Umbilical cord (tissue), 2 donors: ENCODE results near the gene RGS8. TPM values are rescaled to one million over a fixed set of nuclear protein-coding genes. Genes with fewer than 3 reads are reported as not detected.

Source experiments
- DNase-seq: peaks from one replicate; pipeline ENCODE4 v3.0.0-alpha.2; 2015; ENCODE audit warnings: low spot score
- total RNA-seq: library from RNA; depleted of rRNA; stranded (reverse); fragments of >200 nt; gene quantifications from one replicate; pipeline ENCODE4 v1.2.3, GENCODE V29; 2014; ENCODE audit warnings: low replicate concordance; ENCODE audit not compliant: insufficient read depth

The RGS8 gene
- total RNA-seq, 1 donor from 2014 or later: 5.3 TPM

DNA sequence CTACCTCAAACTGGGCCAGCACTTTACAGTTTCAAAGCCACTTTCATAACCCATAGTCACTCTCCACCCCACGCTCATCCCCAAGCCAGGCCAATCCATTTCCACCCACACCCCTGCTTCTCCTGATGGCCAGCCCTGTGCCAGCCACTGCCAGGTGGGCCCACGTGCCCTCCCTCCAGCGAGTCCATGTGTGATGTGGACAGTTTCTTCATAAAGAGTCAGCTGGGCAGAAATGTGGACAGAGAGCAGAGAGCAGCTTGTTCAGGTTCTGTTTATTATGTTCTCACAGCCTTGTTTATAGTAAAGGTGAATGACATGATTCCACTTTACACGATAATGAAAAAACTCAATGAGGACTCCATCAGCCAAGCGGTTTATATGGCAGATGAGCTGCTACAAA, 42.8 kb downstream of the RGS8 start:
- DNase-seq: no peak

DNA sequence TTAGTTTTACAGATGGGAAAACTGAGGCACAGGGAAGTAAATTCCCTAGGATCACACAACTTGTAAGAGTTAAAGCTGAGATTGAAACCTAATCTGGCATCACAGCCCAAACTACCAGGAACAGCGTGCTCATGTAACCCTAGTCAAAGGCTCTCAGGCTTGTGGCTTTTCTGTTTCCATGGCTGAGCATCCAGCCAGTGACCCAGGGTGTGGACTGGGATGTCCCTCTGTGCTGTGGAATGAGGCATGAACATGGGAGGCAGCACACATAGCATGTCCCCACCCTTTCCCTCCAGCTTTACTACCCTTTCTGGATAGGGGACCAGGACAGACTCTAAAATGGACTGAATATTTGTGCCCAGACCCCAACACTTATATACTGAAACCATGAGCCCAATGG, 45.1 kb downstream of the RGS8 start:
- DNase-seq: no peak

DNA sequence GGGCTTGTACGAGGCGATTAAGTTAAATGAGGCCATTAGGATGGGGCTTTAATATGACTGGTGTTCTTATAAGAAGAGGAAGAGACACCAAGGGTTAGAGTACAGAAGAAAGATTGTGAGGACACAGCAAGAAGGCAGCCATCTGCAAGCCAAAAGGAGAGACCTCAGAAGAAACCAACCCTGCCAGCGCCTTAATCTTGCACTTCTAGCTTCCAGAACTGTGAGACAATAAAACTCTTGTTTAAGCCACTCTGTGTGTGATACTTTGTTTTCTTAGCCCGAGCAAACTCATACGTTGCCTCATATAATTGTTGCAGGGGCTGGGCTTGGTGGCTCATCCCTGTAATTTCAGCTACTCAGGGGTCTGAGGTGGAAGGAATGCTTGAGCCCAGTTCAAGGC, 46.6 kb downstream of the RGS8 start:
- no peak for DNase-seq

DNA sequence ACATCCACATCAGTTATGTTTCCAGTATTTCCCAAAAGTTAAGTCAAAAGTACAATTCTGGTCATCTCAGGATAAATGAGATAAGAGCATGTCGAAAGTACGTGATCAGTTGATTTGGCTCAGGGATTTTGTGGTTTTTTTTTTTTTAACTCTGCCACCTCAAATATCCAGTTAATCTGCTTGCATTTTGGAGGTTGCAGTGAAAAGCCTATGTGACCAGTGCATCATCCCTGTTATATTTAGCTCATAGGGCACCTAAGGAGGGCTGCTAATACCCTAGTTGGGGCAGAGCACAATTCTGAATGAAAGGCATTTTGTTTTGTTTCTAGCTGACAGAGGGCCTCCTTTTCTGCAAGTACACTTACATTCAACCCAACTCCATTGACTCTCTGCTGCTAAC, 48.5 kb downstream of the RGS8 start:
- no peak for DNase-seq

Other genes with a start within 250 kb of the RGS8 start
- gene RGSL1, start 234.4 kb downstream of the RGS8 start, total RNA-seq: 1.7 TPM
- gene RNASEL, start 95.3 kb downstream of the RGS8 start, total RNA-seq: 19.5 TPM
- gene RGS16, start 80.2 kb downstream of the RGS8 start, total RNA-seq: 4.6 TPM
- gene NPL, start 105.2 kb upstream of the RGS8 start, total RNA-seq: 21.9 TPM
- gene DHX9, start 154.8 kb upstream of the RGS8 start, total RNA-seq: 102 TPM